Fibroblast of mammary gland (primary cell): ENCODE results near the gene CCNG2.
A peak's percentile ranks its signal among the peaks of the same experiment; 100 is the strongest.

Experiments
- DNase-seq: peaks from one replicate; pipeline ENCODE4 v3.0.0-alpha.2; 2010; ENCODE audit warnings: low read depth
- H3K4me3 ChIP-seq: 2 replicates; pipeline ENCODE4 v1.5.1; 2011; ENCODE audit warnings: low read depth, mild to moderate bottlenecking, low read length, moderate library complexity; ENCODE audit not compliant: control insufficient read depth
- TF ChIP-seq, protein P1 (sequence below): conservative IDR thresholded peaks from 2 replicates; pipeline ENCODE4 v1.5.1; 2011; ENCODE audit warnings: low read depth, low read length, inconsistent platforms; ENCODE audit not compliant: control insufficient read depth, insufficient read depth

CCNG2 gene

DNA sequence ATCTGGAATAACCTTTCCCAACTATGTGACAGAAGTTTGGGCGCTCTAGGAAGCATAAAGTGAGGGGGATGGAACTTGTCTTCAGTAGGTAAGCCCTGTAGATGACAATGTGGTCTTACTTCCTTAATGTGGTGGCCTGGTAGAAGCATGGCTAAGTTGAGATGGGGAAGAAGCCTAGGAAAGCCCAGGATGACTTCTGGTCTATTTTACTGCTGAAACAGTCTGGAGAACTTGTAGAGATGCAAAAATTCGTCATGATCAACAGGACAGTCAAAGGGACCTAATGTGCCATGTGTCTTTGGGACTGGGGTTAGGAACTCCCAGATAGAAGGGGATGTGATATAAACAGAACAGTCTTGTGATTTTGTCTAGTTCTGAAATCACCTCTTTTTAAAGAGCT, 40.8 kb downstream of the CCNG2 start:
- no peak for DNase-seq
- TF ChIP-seq, protein P1, sequence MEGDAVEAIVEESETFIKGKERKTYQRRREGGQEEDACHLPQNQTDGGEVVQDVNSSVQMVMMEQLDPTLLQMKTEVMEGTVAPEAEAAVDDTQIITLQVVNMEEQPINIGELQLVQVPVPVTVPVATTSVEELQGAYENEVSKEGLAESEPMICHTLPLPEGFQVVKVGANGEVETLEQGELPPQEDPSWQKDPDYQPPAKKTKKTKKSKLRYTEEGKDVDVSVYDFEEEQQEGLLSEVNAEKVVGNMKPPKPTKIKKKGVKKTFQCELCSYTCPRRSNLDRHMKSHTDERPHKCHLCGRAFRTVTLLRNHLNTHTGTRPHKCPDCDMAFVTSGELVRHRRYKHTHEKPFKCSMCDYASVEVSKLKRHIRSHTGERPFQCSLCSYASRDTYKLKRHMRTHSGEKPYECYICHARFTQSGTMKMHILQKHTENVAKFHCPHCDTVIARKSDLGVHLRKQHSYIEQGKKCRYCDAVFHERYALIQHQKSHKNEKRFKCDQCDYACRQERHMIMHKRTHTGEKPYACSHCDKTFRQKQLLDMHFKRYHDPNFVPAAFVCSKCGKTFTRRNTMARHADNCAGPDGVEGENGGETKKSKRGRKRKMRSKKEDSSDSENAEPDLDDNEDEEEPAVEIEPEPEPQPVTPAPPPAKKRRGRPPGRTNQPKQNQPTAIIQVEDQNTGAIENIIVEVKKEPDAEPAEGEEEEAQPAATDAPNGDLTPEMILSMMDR: no peak

DNA sequence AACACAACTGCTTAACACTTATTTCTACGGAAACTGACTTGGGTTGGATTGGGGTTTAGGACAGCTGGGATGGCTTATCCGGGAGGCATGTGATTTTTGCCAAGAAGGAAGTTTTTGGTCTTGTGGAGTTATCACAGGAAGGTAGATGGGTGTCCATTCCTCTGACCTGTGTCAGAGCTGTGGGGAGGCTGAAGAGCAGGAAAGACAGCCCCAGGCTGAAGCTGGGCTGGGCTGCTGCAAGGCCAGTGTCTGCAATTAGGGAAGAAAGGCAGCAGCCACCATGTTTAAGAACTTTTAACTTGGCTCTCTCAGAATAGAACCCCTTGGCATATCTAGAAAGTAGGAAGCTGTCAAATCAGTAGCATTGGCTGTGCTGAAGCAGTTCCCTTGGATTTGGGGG, 42.3 kb downstream of the CCNG2 start:
- DNase-seq: no peak
- TF ChIP-seq, protein P1: no peak
- H3K4me3 ChIP-seq: no peak overlapping the region

More for the DNA sequence above, 40.8 kb downstream of the CCNG2 start:
- no peak overlapping the region for H3K4me3 ChIP-seq

DNA sequence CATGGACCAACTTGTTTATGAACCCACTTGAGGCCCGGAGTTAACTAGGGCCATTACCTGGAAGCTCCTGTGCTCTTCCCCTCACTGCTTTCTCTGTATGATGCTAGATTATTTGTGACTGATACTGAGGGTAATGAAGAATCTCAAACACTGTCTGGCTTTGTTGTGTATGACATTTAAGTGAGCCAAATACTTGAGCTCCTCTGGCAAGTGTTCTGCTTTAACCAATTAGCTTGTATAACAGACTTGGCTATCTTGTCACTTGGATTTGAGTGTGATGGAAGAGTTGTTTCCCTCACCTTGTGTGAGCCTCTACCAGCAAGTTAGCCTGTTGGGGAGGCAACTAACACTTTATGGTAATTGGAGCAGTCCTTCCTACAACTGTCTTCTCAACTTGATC, 42.7 kb downstream of the CCNG2 start:
- H3K4me3 ChIP-seq: no peak overlapping the region
- TF ChIP-seq, protein P1: no peak
- DNase-seq: no peak

DNA sequence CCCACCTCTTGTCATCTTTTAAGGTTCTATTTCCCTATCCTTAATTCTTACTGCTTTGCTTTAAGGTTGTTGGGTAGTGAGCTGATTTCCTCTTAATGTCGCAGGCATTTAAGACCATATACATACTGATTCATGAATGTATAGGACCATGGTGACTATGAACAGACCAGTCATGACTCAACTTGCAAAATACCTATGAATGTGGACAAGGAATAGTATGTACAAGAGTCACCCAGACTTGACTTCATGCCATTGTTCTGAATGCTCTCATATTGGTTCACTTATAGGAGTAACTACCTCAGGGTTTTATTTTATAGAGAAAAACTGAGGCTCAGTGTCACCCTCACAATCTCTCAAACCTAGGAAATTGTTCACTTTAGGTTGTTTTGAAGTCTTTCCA, 44.3 kb downstream of the CCNG2 start:
- peak; percentile 45 for DNase-seq
- no peak overlapping the region for H3K4me3 ChIP-seq

DNA sequence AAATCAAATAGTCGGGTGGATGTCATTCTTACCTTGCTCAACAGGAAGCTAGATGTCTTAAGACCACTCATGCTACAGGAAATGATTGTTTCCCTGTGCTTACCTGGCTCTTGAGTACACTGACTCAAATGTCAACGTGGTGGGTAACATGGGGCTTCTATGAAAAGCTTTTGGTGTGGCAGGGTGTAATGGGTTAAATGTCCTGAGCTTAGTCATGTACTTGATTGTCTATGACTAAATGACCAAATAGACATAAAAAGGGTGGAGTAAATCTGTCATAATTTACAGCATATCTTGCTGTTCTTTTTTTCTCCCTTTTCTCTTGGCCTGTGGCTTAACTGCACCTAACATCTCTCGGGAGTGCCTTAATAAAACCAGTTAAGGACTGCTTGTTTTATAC, 44.9 kb downstream of the CCNG2 start:
- H3K4me3 ChIP-seq: no peak overlapping the region
- TF ChIP-seq, protein P1: no peak
- no peak for DNase-seq

More for the DNA sequence above, 44.3 kb downstream of the CCNG2 start:
- TF ChIP-seq, protein P1: no peak

DNA sequence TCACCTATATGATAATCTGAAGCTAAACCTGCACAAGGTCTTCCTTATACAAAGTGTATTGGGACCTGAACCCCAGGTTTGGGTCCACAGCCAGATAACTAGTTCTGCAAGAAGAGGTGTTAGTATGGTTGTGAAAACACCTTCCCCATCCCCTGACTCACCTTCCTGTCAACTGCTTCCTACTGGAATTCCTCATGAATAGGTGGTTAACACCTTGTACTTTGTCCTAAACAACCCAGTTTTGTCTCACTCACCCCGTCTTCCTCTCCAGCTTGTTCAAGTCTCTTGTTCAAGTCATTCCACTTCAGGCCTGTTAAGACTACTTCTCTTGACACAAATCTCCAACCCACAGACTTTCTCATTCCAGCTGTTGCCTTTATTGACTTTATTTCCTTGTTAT, 45.5 kb downstream of the CCNG2 start:
- TF ChIP-seq, protein P1: no peak
- H3K4me3 ChIP-seq: no peak overlapping the region
- no peak for DNase-seq
